Activated CD4-positive, alpha-beta T cell treated with anti-CD3 and anti-CD28 coated beads for 36 hours (primary cell): ENCODE results near the gene METTL21C. TPM values are rescaled to one million over a fixed set of nuclear protein-coding genes. Genes with fewer than 3 reads are reported as not detected.

Experiments
- ATAC-seq: fragments of 200-7000 bp; cut with Tn5 transposase; one replicate; pipeline ENCODE4 v1.10.0; 2021; ENCODE audit warnings: mild to moderate bottlenecking, moderate library complexity
- CTCF ChIA-PET: fragments of 350-600 bp; sonication (Branson Sonifier 250); formaldehyde crosslinking; loops from one replicate; lab custom pipeline; 2021; ENCODE audit warnings: antibody characterized with exemption; lab: Charles Lee
- POLR2A ChIA-PET: fragments of 350-600 bp; sonication (Branson Sonifier 250); formaldehyde crosslinking; loops from one replicate; lab custom pipeline; 2021; ENCODE audit warnings: antibody characterized with exemption, inconsistent platforms; lab: Charles Lee
- DNase-seq: peaks from one replicate; pipeline ENCODE4 v3.0.0-alpha.2; 2020
- H3K27ac Mint-ChIP-seq: one replicate; pipeline ENCODE4 v1.8.0; 2021; ENCODE audit warnings: mixed read lengths
- H3K27me3 Mint-ChIP-seq: one replicate; pipeline ENCODE4 v1.8.0; 2021; ENCODE audit warnings: mixed read lengths
- H3K36me3 Mint-ChIP-seq: one replicate; pipeline ENCODE4 v1.8.0; 2021; ENCODE audit warnings: low read depth, mixed read lengths
- H3K4me1 Mint-ChIP-seq: one replicate; pipeline ENCODE4 v1.8.0; 2021; ENCODE audit warnings: mixed read lengths
- H3K4me3 Mint-ChIP-seq: one replicate; pipeline ENCODE4 v1.8.0; 2021; ENCODE audit warnings: mild to moderate bottlenecking, moderate library complexity, mixed read lengths
- H3K9me3 Mint-ChIP-seq: one replicate; pipeline ENCODE4 v1.8.0; 2021; ENCODE audit warnings: low read depth, mixed read lengths
- intact Hi-C, 2 experiments: fragments of 100-400 bp; cut with DNase I in 1 of 2; cut with micrococcal nuclease in 1 of 2; formaldehyde crosslinking; loops; one replicate each; pipeline versions ENCODE4 v1.14.2 to v1.15.1; 2022 to 2024; cut with DNase I, micrococcal nuclease
- total RNA-seq, 2 experiments: library from RNA; stranded (reverse); gene quantifications; one replicate each; pipeline ENCODE4 v1.2.3, GENCODE V29; 2021

The METTL21C gene
- total RNA-seq, 2 experiments from 2014 or later: not detected

- H3K4me1 Mint-ChIP-seq: peaks cover 26% of the 10 kb centered on the region
- no peak overlapping the region for H3K4me3 Mint-ChIP-seq
- H3K27me3 Mint-ChIP-seq: no peaks in the 10 kb centered on the region
- peak overlapping the region; percentile 61 for H3K27ac Mint-ChIP-seq
- intact Hi-C loops: loop anchor here (2.0 to 5.0 kb wide), 2 partner anchors 91 to 166 kb away; partner anchors contain the start of genes ERCC5 (in 1 of the 2) and TEX30 (in 1 of the 2)
- DNase-seq (no peak), ATAC-seq (peak; percentile 67)
- H3K36me3 Mint-ChIP-seq: peaks cover 23% of the 10 kb centered on the region
- ChIA-PET CTCF (interaction anchor here (0.6 to 1.4 kb wide), 2 partner anchors 105 to 165 kb away, joined by 3 to 4 read pairs; no protein-coding TSS in a partner anchor), POLR2A (no interaction called here)
- no peaks in the 10 kb centered on the region for H3K9me3 Mint-ChIP-seq
Measured at GRCh38 chr13:102680842-102681740, 13.8 kb downstream of the METTL21C start.

DNA sequence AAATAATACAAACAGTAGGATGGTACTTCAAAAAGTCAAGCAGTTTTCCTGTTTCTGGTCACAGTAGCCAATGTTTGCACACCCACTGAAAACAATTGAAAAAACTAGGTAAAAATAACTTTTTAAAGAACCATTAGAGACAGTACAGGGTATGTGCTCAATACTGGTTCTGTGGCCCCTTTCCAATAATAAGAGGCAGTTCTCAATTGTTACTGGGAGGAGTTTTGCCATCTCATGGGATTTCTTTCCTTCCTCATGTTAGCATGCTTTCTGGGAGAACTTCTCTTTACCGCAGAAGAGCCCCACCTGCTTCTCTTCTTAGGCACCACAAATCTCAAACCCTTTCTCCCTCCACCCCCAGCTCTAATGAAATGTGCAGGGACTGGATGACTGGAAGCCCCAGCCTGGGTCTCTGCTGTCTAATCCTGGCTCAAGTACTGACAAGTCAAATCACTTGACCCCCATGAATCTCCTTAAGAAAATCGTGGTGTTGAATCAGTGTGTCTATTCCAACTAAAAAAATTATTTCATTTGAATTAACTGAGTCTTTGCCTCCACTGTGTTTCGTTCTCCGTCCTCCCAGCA, 14.6 kb downstream of the METTL21C start:
- ChIA-PET POLR2A (no interaction called here), CTCF (interaction anchor here (0.5 to 1.1 kb wide), 2 partner anchors 77 to 167 kb away, joined by 3 read pairs; no protein-coding TSS in a partner anchor)
- Mint-ChIP-seq H3K4me1 (peaks cover 23% of the 10 kb centered on the region), H3K36me3 (peaks cover 26% of the 10 kb centered on the region), H3K27ac (peak overlapping the region; percentile 61), H3K4me3 (no peak overlapping the region), H3K27me3 (no peaks in the 10 kb centered on the region), H3K9me3 (no peaks in the 10 kb centered on the region)
- DNase-seq: no peak
- intact Hi-C loops: loop anchor here (2.0 to 5.0 kb wide), 2 partner anchors 92 to 167 kb away; partner anchors contain the start of genes ERCC5 (in 1 of the 2) and TEX30 (in 1 of the 2)
- ATAC-seq: no peak

DNA sequence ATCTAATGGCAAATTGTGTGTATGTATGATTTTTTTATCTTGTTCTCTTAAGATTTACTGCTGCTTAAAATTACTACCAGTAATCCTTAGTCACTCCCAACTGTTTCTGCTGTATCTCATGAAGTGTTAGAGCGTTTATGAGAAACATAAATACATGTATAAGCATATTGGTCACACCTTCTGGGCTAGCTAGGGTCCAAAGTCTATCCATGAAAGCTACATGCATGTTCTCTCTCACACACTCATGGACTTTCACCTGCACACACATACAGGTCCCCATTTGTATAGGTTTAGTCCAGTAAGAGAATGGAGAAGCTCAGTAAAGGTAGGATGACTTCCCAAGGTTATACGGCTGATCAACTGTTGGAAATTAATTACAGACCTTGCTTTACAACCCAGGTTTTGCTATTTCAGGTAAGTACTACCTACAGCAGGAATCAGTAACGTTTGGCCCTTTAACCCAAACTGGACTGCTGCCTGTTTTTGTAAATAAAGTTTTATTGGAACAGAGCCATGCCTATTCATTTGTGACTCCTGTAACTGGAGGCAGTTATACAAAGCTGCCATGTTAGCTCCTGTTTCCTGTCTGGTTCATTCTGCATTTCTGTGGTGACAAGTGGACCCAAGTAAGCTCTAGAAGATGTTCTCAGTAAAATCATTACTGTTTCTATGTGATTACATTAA, 15.3 kb downstream of the METTL21C start:
- H3K9me3 Mint-ChIP-seq: no peaks in the 10 kb centered on the region
- no peaks in the 10 kb centered on the region for H3K27me3 Mint-ChIP-seq
- peak overlapping the region; percentile 4 for H3K27ac Mint-ChIP-seq
- DNase-seq (no peak), ATAC-seq (peak; percentile 33)
- CTCF ChIA-PET: interaction anchor here (0.5 to 1.1 kb wide), 3 partner anchors 41 to 168 kb away, joined by 3 read pairs; no protein-coding TSS in a partner anchor
- no peak overlapping the region for H3K4me3 Mint-ChIP-seq
- peaks cover 29% of the 10 kb centered on the region for H3K36me3 Mint-ChIP-seq
- peaks cover 23% of the 10 kb centered on the region for H3K4me1 Mint-ChIP-seq
- POLR2A ChIA-PET: no interaction called here
- intact Hi-C loops: loop anchor here (2.0 to 5.0 kb wide), 2 partner anchors 93 to 167 kb away; partner anchors contain the start of genes ERCC5 (in 1 of the 2) and TEX30 (in 1 of the 2)

DNA sequence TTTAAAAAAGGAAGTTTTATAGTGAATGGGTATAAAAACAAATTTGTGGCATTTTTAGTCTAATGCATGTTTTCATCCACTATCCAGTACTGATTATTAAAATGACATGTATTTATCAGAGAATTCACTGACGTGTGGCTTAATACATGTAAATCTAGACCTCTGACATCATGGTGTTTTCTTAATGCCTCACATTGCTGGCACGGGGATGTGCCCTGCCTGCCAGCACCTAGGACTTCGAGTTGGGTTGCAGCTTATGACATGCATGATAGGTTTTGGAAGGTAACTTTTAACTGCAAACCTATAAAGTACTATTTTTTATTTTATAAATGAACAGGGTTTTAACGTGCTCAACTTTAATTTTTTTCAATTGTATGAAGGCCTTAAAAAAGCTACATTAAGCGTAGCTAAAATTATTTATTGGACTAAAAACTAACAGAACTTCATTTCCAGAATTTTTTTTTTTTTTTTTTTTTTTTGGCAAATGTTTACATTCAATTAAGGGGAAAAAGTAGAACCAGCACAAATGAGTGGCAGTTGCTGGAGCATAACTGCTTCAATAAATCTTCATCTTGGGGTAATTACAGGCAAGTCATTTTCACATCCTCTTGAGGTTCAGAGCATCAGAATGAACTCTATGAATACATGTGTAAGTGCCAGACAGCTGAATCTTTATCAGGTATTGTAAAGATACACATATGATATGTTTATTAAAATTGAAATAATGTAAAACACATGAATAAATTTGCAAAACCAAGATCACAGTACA, 16.3 kb downstream of the METTL21C start:
- H3K36me3 Mint-ChIP-seq: peaks cover 29% of the 10 kb centered on the region
- intact Hi-C loops: no loop called here
- no peak for ATAC-seq
- ChIA-PET CTCF (interaction anchor here (0.9 to 1.0 kb wide), 2 partner anchors 9 to 40 kb away, joined by 3 read pairs; no protein-coding TSS in a partner anchor), POLR2A (no interaction called here)
- H3K27me3 Mint-ChIP-seq: no peaks in the 10 kb centered on the region
- no peak overlapping the region for H3K4me3 Mint-ChIP-seq
- H3K27ac Mint-ChIP-seq: no peak overlapping the region
- peaks cover 23% of the 10 kb centered on the region for H3K4me1 Mint-ChIP-seq
- DNase-seq: no peak
- H3K9me3 Mint-ChIP-seq: no peaks in the 10 kb centered on the region

DNA sequence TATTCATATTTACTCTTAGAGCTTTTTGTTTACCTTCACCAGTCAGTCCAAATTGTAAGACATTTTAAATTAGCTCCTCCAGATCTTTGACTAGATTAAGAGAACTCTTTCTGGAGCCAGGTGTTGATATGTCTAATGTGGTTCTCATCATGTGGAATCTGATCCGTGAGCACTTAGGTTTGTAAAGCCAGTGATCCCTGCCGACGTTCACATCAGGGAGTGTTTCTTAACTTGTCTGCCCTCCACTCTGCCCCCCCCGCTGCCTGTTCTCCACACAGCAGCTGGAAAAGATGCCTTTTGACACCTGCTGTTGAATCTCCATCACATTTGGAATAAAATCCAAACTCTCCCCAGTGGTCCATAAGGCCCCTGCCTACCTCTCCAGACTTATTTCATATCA, 17.7 kb downstream of the METTL21C start:
- Mint-ChIP-seq H3K4me3 (no peak overlapping the region), H3K27me3 (no peaks in the 10 kb centered on the region), H3K36me3 (peaks cover 29% of the 10 kb centered on the region), H3K9me3 (no peaks in the 10 kb centered on the region), H3K4me1 (peaks cover 17% of the 10 kb centered on the region), H3K27ac (peak overlapping the region; percentile 59)
- ChIA-PET CTCF (interaction anchor here (1.0 to 1.3 kb wide), 3 partner anchors 9 to 123 kb away, joined by 3 read pairs; no protein-coding TSS in a partner anchor), POLR2A (no interaction called here)
- no peak for ATAC-seq
- intact Hi-C loops: no loop called here
- no peak for DNase-seq

DNA sequence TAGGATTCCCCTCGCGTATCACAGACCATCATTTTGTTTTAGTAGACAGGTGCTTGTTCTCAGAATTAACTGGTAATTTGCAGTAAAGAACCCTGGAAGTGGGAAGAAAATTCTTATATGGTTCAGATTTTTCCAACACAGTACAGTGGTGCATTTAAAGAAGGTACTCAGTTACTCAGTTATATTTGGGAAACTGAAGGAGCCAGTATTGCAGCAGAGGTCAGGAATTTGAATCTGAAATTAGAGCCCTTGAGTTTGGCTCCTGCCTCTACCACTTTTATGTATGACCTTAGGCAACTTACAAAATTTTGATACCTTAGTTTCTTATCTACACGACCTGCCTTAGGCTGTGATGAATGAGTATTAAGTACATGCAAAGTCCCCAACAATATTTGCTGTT, 19.7 kb downstream of the METTL21C start:
- ATAC-seq (no peak), DNase-seq (no peak)
- Mint-ChIP-seq H3K4me1 (peaks cover 3% of the 10 kb centered on the region), H3K9me3 (peaks cover 2% of the 10 kb centered on the region), H3K27ac (no peak overlapping the region), H3K4me3 (no peak overlapping the region), H3K36me3 (peaks cover 38% of the 10 kb centered on the region), H3K27me3 (no peaks in the 10 kb centered on the region)
- POLR2A ChIA-PET: no interaction called here
- intact Hi-C loops: no loop called here
- CTCF ChIA-PET: interaction anchor here (0.8 kb wide), 1 partner anchor 14 kb away, joined by 3 read pairs; no protein-coding TSS in a partner anchor

- POLR2A ChIA-PET: no interaction called here
- Mint-ChIP-seq H3K4me3 (no peak overlapping the region), H3K27ac (no peak overlapping the region), H3K36me3 (peaks cover 58% of the 10 kb centered on the region), H3K27me3 (no peaks in the 10 kb centered on the region), H3K9me3 (peaks cover 19% of the 10 kb centered on the region), H3K4me1 (no peaks in the 10 kb centered on the region)
- DNase-seq (no peak), ATAC-seq (no peak)
- intact Hi-C loops: no loop called here
- CTCF ChIA-PET: interaction anchor here (0.9 kb wide), 1 partner anchor 8 kb away, joined by 3 read pairs; no protein-coding TSS in a partner anchor
Measured at GRCh38 chr13:102670130-102670529, 24.7 kb downstream of the METTL21C start.

DNA sequence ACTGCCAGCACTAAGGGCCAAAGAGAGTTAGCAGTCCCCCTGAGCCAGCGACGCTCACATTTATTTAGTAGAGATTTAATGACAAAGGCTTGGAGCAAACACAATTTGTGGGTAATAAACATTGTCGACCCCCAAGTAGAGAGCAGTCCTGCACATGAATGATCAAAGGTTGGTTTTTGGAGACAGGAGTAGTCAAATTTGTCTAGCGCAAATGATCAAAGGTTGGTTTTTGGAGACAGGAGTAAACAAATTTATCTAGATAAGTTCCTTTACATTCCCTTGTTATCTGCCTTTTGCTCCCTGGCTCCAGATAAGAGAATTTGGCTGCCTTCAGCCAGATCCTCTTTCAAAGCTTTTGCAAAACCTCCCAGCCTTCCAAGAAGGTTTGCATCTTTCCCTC, 26.9 kb downstream of the METTL21C start:
- H3K27ac Mint-ChIP-seq: no peak overlapping the region
- no peak overlapping the region for H3K4me3 Mint-ChIP-seq
- intact Hi-C loops: no loop called here
- no peaks in the 10 kb centered on the region for H3K4me1 Mint-ChIP-seq
- DNase-seq (no peak), ATAC-seq (no peak)
- H3K27me3 Mint-ChIP-seq: no peaks in the 10 kb centered on the region
- POLR2A ChIA-PET: no interaction called here
- peaks cover 19% of the 10 kb centered on the region for H3K9me3 Mint-ChIP-seq
- H3K36me3 Mint-ChIP-seq: peaks cover 70% of the 10 kb centered on the region
- CTCF ChIA-PET: interaction anchor here (1.2 kb wide), 1 partner anchor 18 kb away, joined by 3 read pairs; no protein-coding TSS in a partner anchor

- Mint-ChIP-seq H3K4me3 (no peak overlapping the region), H3K9me3 (peaks cover 19% of the 10 kb centered on the region), H3K27ac (no peak overlapping the region), H3K36me3 (peaks cover 74% of the 10 kb centered on the region), H3K4me1 (no peaks in the 10 kb centered on the region), H3K27me3 (no peaks in the 10 kb centered on the region)
- intact Hi-C loops: no loop called here
- DNase-seq (no peak), ATAC-seq (no peak)
- POLR2A ChIA-PET: no interaction called here
- CTCF ChIA-PET: no interaction called here
Measured at GRCh38 chr13:102667023-102667422, 27.8 kb downstream of the METTL21C start.

DNA sequence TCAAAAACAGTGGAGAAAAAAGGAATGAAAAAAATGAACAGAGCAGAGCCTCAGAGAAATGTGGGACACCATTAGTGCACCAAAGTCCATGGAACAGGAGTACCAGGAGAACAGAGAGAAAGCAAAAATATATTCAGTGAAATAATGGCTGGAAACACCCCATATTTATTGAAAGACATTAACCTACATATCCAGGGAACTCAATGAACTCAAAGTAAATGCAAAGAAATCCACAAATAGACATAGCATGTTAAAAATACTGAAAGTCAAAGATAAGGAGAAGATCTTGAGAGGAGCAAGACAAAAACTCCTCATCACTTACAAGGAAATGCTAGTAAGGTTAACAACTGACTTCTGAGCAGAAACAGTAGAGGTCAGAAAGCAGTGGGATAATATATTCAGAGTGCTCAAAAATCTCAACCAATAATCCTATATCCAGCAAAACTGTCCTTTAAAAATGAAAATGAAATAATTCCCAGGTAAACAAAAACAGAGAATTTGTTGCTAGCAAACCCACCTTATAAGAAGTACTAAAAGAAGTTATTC, 35.6 kb downstream of the METTL21C start:
- no peak overlapping the region for H3K27ac Mint-ChIP-seq
- POLR2A ChIA-PET: no interaction called here
- H3K4me3 Mint-ChIP-seq: no peak overlapping the region
- ATAC-seq: no peak
- DNase-seq: no peak
- intact Hi-C loops: no loop called here
- no peaks in the 10 kb centered on the region for H3K9me3 Mint-ChIP-seq
- no peaks in the 10 kb centered on the region for H3K4me1 Mint-ChIP-seq
- no peaks in the 10 kb centered on the region for H3K27me3 Mint-ChIP-seq
- CTCF ChIA-PET: no interaction called here
- H3K36me3 Mint-ChIP-seq: peaks cover 45% of the 10 kb centered on the region
